ENCODE measurements around the gene RHOH. TPM values are rescaled to one million over a fixed set of nuclear protein-coding genes. Genes with fewer than 3 reads are reported as not detected.

The RHOH gene
- total and polyA plus RNA-seq, 2 donors from 2014 or later, result 0.17 to 14.1 TPM

- H3K27me3 ChIP-seq (ENCODE audit: control insufficient read depth, insufficient read depth, low read length), result no peaks in the 10 kb centered on the region
- no peak for TF ChIP-seq CTCF (IDR thresholded peaks at IDR 0.05; ENCODE audit: borderline replicate concordance, extremely low read depth, insufficient read depth)
- H3K4me3 ChIP-seq (ENCODE audit: low read length in 3 of 3), result no peak overlapping the region
- no peaks in the 10 kb centered on the region for H3K36me3 ChIP-seq (ENCODE audit: control insufficient read depth in 2 of 3, insufficient read depth in 3 of 3, low read length in 3 of 3)
- no peaks in the 10 kb centered on the region for H3K4me1 ChIP-seq (ENCODE audit: control insufficient read depth in 2 of 3, insufficient read depth in 2 of 3, low read depth in 1 of 3, low read length in 3 of 3)
- DNase-seq, result no peak
- H3K9me3 ChIP-seq (ENCODE audit: control insufficient read depth in 2 of 3, insufficient read depth in 1 of 3, low read length in 3 of 3), result peaks cover 0 to 5% (median 0%) of the 10 kb centered on the region in 3 donors
- H3K27ac ChIP-seq (ENCODE audit: low read depth in 2 of 2, low read length in 2 of 2), result no peak overlapping the region
- H3K9ac ChIP-seq (ENCODE audit: low read length in 3 of 3), result no peak overlapping the region
- intact Hi-C loops (cut with DNase I), result no loop called here
- no peak for FAIRE-seq
These were observed 44.2 kb upstream of the RHOH start for GRCh38 chr4:40152637-40153036.

GRCh38 chr4:40157436-40157835 is 39.4 kb upstream of the RHOH start:
- DNase-seq (no peak), FAIRE-seq (no peak)
- no peaks in the 10 kb centered on the region for H3K36me3 ChIP-seq (ENCODE audit: control insufficient read depth in 2 of 3, insufficient read depth in 3 of 3, low read length in 3 of 3)
- intact Hi-C loops (cut with DNase I), result no loop called here
- H3K9me3 ChIP-seq (ENCODE audit: control insufficient read depth in 2 of 3, insufficient read depth in 1 of 3, low read length in 3 of 3), result no peaks in the 10 kb centered on the region
- no peaks in the 10 kb centered on the region for H3K27me3 ChIP-seq (ENCODE audit: control insufficient read depth, insufficient read depth, low read length)
- no peak overlapping the region for H3K4me3 ChIP-seq (ENCODE audit: low read length in 3 of 3)
- no peaks in the 10 kb centered on the region for H3K4me1 ChIP-seq (ENCODE audit: control insufficient read depth in 2 of 3, insufficient read depth in 2 of 3, low read depth in 1 of 3, low read length in 3 of 3)
- no peak overlapping the region for H3K9ac ChIP-seq (ENCODE audit: low read length in 3 of 3)
- no peak overlapping the region for H3K27ac ChIP-seq (ENCODE audit: low read depth in 2 of 2, low read length in 2 of 2)
- TF ChIP-seq CTCF (IDR thresholded peaks at IDR 0.05; ENCODE audit: borderline replicate concordance, extremely low read depth, insufficient read depth), result no peak

- TF ChIP-seq CTCF (IDR thresholded peaks at IDR 0.05; ENCODE audit: borderline replicate concordance, extremely low read depth, insufficient read depth), result no peak
- Histone ChIP-seq H3K9ac (ENCODE audit: low read length in 3 of 3) (no peak overlapping the region), H3K27me3 (ENCODE audit: control insufficient read depth, insufficient read depth, low read length) (no peaks in the 10 kb centered on the region), H3K9me3 (ENCODE audit: control insufficient read depth in 2 of 3, insufficient read depth in 1 of 3, low read length in 3 of 3) (no peaks in the 10 kb centered on the region), H3K27ac (ENCODE audit: low read depth in 2 of 2, low read length in 2 of 2) (no peak overlapping the region), H3K36me3 (ENCODE audit: control insufficient read depth in 2 of 3, insufficient read depth in 3 of 3, low read length in 3 of 3) (no peaks in the 10 kb centered on the region), H3K4me3 (ENCODE audit: low read length in 3 of 3) (no peak overlapping the region), H3K4me1 (ENCODE audit: control insufficient read depth in 2 of 3, insufficient read depth in 2 of 3, low read depth in 1 of 3, low read length in 3 of 3) (no peaks in the 10 kb centered on the region)
- intact Hi-C loops (cut with DNase I), result no loop called here
- FAIRE-seq (no peak), DNase-seq (no peak)
These were observed 36.6 kb upstream of the RHOH start for GRCh38 chr4:40160258-40160657.

GRCh38 chr4:40164459-40164858 is 32.4 kb upstream of the RHOH start:
- no peaks in the 10 kb centered on the region for H3K36me3 ChIP-seq (ENCODE audit: control insufficient read depth in 2 of 3, insufficient read depth in 3 of 3, low read length in 3 of 3)
- no peaks in the 10 kb centered on the region for H3K27me3 ChIP-seq (ENCODE audit: control insufficient read depth, insufficient read depth, low read length)
- no peak overlapping the region for H3K9ac ChIP-seq (ENCODE audit: low read length in 3 of 3)
- FAIRE-seq (no peak), DNase-seq (no peak)
- TF ChIP-seq CTCF (IDR thresholded peaks at IDR 0.05; ENCODE audit: borderline replicate concordance, extremely low read depth, insufficient read depth), result no peak
- H3K4me3 ChIP-seq (ENCODE audit: low read length in 3 of 3), result no peak overlapping the region
- no peak overlapping the region for H3K27ac ChIP-seq (ENCODE audit: low read depth in 2 of 2, low read length in 2 of 2)
- H3K9me3 ChIP-seq (ENCODE audit: control insufficient read depth in 2 of 3, insufficient read depth in 1 of 3, low read length in 3 of 3), result peaks cover 0 to 3% (median 0%) of the 10 kb centered on the region in 3 donors
- intact Hi-C loops (cut with DNase I), result no loop called here
- H3K4me1 ChIP-seq (ENCODE audit: control insufficient read depth in 2 of 3, insufficient read depth in 2 of 3, low read depth in 1 of 3, low read length in 3 of 3), result no peaks in the 10 kb centered on the region
